SK-N-SH (cell line): ENCODE results near the gene PPP1R9A. TPM values are rescaled to one million over a fixed set of nuclear protein-coding genes. Genes with fewer than 3 reads are reported as not detected.

Experiments
- CTCF ChIA-PET: fragments of 300-600, 350-600 bp; formaldehyde crosslinking; extraction: SDS; loops from one replicate; lab custom pipeline; 2021; lab: Yijun Ruan, JAX
- POLR2A ChIA-PET: fragments of 350-600 bp; sonication (Branson Sonifier 250); formaldehyde crosslinking; extraction: SDS; loops from one replicate; lab custom pipeline; 2020; ENCODE audit warnings: antibody characterized with exemption, inconsistent platforms; lab: Yijun Ruan, JAX
- DNase-seq: peaks from one replicate; pipeline ENCODE4 v3.0.0; 2012
- H2AFZ ChIP-seq: fragments of 200-600 bp; sonication (generic); 2 replicates; pipeline ENCODE4 v1.8.1; 2016; ENCODE audit warnings: antibody characterized with exemption, mild to moderate bottlenecking, low read depth
- H3F3A ChIP-seq: fragments of 200-600 bp; sonication (generic); replicated peaks from 2 replicates; pipeline ENCODE3; 2016; ENCODE audit warnings: antibody characterized with exemption, mild to moderate bottlenecking; ENCODE audit not compliant: insufficient read depth
- H3K27ac ChIP-seq, 2 experiments: fragments of 200-500 bp in 1 of 2; fragments of 200-600 bp in 1 of 2; sonication (Bioruptor generic) in 1 of 2; sonication (generic), shearing (Covaris generic) in 1 of 2; 2 replicates each; pipeline versions ENCODE4 v1.5.1 to v1.6.1; 2014 to 2016; ENCODE audit warnings: low read depth in 2 of 2, inconsistent platforms in 1 of 2, low read length in 1 of 2, mild to moderate bottlenecking in 1 of 2, mixed read lengths in 1 of 2
- H3K27me3 ChIP-seq: fragments of 200-600 bp; sonication (generic), shearing (Covaris generic); 2 replicates; pipeline ENCODE4 v1.6.1; 2016; ENCODE audit warnings: mixed run types; ENCODE audit not compliant: insufficient read depth
- H3K36me3 ChIP-seq, 2 experiments: fragments of 200-500 bp in 1 of 2; fragments of 200-600 bp in 1 of 2; sonication (Bioruptor generic) in 1 of 2; sonication (generic) in 1 of 2; replicated peaks in 1 of 2; 2 replicates each; pipeline versions ENCODE3 to v1.5.1; 2014 to 2016; ENCODE audit warnings: low read length in 1 of 2, mild to moderate bottlenecking in 1 of 2; ENCODE audit not compliant: insufficient read depth in 2 of 2, control insufficient read depth in 1 of 2
- H3K4me1 ChIP-seq, 2 experiments: fragments of 200-500 bp in 1 of 2; fragments of 200-600 bp in 1 of 2; sonication (Bioruptor generic) in 1 of 2; sonication (generic), shearing (Covaris generic) in 1 of 2; 2 replicates each; pipeline versions ENCODE4 v1.5.1 to v1.6.1; 2014 to 2016; ENCODE audit warnings: low read depth in 1 of 2, low read length in 1 of 2, mixed run types in 1 of 2; ENCODE audit not compliant: insufficient read depth in 2 of 2, control insufficient read depth in 1 of 2
- H3K4me2 ChIP-seq: fragments of 200-600 bp; sonication (generic), shearing (Covaris generic); 2 replicates; pipeline ENCODE4 v1.6.1; 2017; ENCODE audit warnings: mixed run types
- H3K4me3 ChIP-seq, 2 experiments: fragments of 200-500 bp in 1 of 2; fragments of 200-600 bp in 1 of 2; sonication (Bioruptor generic) in 1 of 2; sonication (generic), shearing (Covaris generic) in 1 of 2; 2 replicates each; pipeline versions ENCODE4 v1.5.1 to v1.8.1; 2014 to 2016; ENCODE audit warnings: low read depth in 2 of 2, inconsistent platforms in 1 of 2, low read length in 1 of 2, mild to moderate bottlenecking in 1 of 2, mixed read lengths in 1 of 2, moderate library complexity in 1 of 2
- H3K79me2 ChIP-seq: fragments of 200-600 bp; sonication (generic); 2 replicates; pipeline ENCODE4 v1.8.1; 2017; ENCODE audit warnings: mild to moderate bottlenecking; ENCODE audit not compliant: insufficient read depth
- H3K9ac ChIP-seq: fragments of 200-600 bp; sonication (generic); 2 replicates; pipeline ENCODE4 v1.6.1; 2017; ENCODE audit warnings: mixed run types
- H3K9me2 ChIP-seq: fragments of 200-600 bp; sonication (generic); 2 replicates; pipeline ENCODE4 v1.6.1; 2017; ENCODE audit warnings: mixed run types
- H3K9me3 ChIP-seq: fragments of 200-600 bp; sonication (generic); 2 replicates; pipeline ENCODE4 v1.6.1; 2017; ENCODE audit warnings: mixed run types, mild to moderate bottlenecking, moderate library complexity
- H4K20me1 ChIP-seq: fragments of 200-600 bp; sonication (generic); 2 replicates; pipeline ENCODE4 v1.6.1; 2017; ENCODE audit warnings: mild to moderate bottlenecking, mixed run types; ENCODE audit not compliant: insufficient read depth
- EZH2phosphoT487 ChIP-seq: fragments of 200-600 bp; sonication (generic); IDR thresholded peaks from 2 replicates; pipeline ENCODE4 v1.6.1; 2017; ENCODE audit warnings: low read depth, mixed run types, mild to moderate bottlenecking, antibody characterized with exemption, moderate library complexity, borderline replicate concordance
- FOXJ3 ChIP-seq: sonication (generic); formaldehyde crosslinking; IDR thresholded peaks from 2 replicates; pipeline ENCODE4 v1.5.1; 2020; ENCODE audit warnings: mild to moderate bottlenecking, missing genetic modification reagents
- FOXM1 ChIP-seq: IDR thresholded peaks from 2 replicates; pipeline ENCODE4 v1.4.0; 2012; ENCODE audit warnings: low read depth, mild to moderate bottlenecking
- JUND ChIP-seq: IDR thresholded peaks from 2 replicates; pipeline ENCODE4 v1.4.0; 2012
- MEF2A ChIP-seq: IDR thresholded peaks from 2 replicates; pipeline ENCODE4 v1.4.0; 2012; ENCODE audit warnings: low read depth, borderline replicate concordance
- NRF1 ChIP-seq: IDR thresholded peaks from 2 replicates; pipeline ENCODE4 v1.6.1; 2012; ENCODE audit warnings: low read depth, mild to moderate bottlenecking, low read length
- POLR2AphosphoS5 ChIP-seq: IDR thresholded peaks from 2 replicates; pipeline ENCODE4 v1.6.1; 2012; ENCODE audit warnings: low read depth, low read length
- RXRA ChIP-seq: IDR thresholded peaks from 2 replicates; pipeline ENCODE4 v1.4.0; 2012; ENCODE audit warnings: low read depth, mild to moderate bottlenecking, borderline replicate concordance
- SIN3A ChIP-seq: IDR thresholded peaks from 2 replicates; pipeline ENCODE4 v1.6.1; 2012; ENCODE audit warnings: low read depth, mild to moderate bottlenecking, low read length, moderate library complexity, borderline replicate concordance
- WGBS: methylation state at CpG from one replicate; pipeline ENCODE4 v1.1.6; 2017; ENCODE audit warnings: low lambda C conversion rate; 5-methylcytosine and 5-hydroxymethylcytosine counted together
- polyA plus RNA-seq, 3 experiments: library from polyadenylated mRNA; depleted of rRNA; stranded (reverse); fragments of >200 nt; gene quantifications; 2 replicates each; pipeline ENCODE4 v1.2.3, GENCODE V29; 2012
- TF ChIP-seq, protein P1 (sequence below): fragments of 200-600 bp; sonication (generic); IDR thresholded peaks from 2 replicates; pipeline ENCODE4 v1.6.1; 2017; ENCODE audit warnings: antibody characterized with exemption, mild to moderate bottlenecking, moderate library complexity
- TF ChIP-seq, protein P2 (sequence below): IDR thresholded peaks from 2 replicates; pipeline ENCODE4 v1.4.0; 2012; ENCODE audit warnings: low read depth, borderline replicate concordance
- TF ChIP-seq, protein P3 (sequence below): IDR thresholded peaks from 2 replicates; pipeline ENCODE4 v1.4.0; 2012; ENCODE audit warnings: low read depth
- TF ChIP-seq, protein P4 (sequence below): IDR thresholded peaks from 2 replicates; pipeline ENCODE4; 2012
- TF ChIP-seq, protein P5 (sequence below): fragments of 150-350 bp; IDR thresholded peaks from 2 replicates; pipeline ENCODE4 v1.6.1; 2016; ENCODE audit warnings: mild to moderate bottlenecking, low read depth, low read length

PPP1R9A gene
- polyA plus RNA-seq, 1 of the 3 experiments (the other 2 are of a cell fraction): 0.30 TPM

DNA sequence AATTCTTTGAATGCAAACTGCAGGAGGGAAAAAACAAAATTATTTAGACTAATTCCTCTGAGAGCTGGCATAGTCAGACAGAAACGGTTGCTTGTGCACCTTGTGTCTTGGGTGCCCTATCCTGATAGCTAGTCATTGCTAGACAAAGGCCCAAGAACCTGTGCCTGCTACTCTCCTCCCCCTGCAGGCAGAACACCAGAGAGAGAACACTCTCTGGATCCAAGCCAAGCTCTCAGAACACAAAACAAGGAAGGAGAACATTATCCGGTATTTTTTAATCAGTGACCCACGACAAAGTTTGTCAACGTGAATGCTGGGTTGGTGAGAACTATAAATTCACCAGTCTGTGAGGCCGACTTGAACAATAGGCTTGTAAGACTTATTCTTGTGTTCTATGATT, 18.8 kb upstream of the PPP1R9A start:
- no peak overlapping the region for H3K4me3 ChIP-seq
- no peaks in the 10 kb centered on the region for H4K20me1 ChIP-seq
- H3K27me3 ChIP-seq: no peaks in the 10 kb centered on the region
- POLR2A ChIA-PET: no interaction called here
- 11% methylated on average over 5 of the region's 5 CpGs for WGBS
- no peak overlapping the region for H3K9ac ChIP-seq
- no peak overlapping the region for H2AFZ ChIP-seq
- no peaks in the 10 kb centered on the region for H3K36me3 ChIP-seq
- no peaks in the 10 kb centered on the region for H3K9me3 ChIP-seq
- no peaks in the 10 kb centered on the region for H3K79me2 ChIP-seq
- H3F3A ChIP-seq: no peaks in the 10 kb centered on the region
- H3K4me2 ChIP-seq: no peak overlapping the region
- no peaks in the 10 kb centered on the region for H3K9me2 ChIP-seq
- DNase-seq: no peak
- no peak overlapping the region for H3K27ac ChIP-seq
- CTCF ChIA-PET: interaction anchor here (1.5 kb wide), 1 partner anchor 358 kb away, joined by 3 read pairs; no protein-coding TSS in a partner anchor
- no peak for TF ChIP-seq FOXM1
- TF ChIP-seq, protein P1, sequence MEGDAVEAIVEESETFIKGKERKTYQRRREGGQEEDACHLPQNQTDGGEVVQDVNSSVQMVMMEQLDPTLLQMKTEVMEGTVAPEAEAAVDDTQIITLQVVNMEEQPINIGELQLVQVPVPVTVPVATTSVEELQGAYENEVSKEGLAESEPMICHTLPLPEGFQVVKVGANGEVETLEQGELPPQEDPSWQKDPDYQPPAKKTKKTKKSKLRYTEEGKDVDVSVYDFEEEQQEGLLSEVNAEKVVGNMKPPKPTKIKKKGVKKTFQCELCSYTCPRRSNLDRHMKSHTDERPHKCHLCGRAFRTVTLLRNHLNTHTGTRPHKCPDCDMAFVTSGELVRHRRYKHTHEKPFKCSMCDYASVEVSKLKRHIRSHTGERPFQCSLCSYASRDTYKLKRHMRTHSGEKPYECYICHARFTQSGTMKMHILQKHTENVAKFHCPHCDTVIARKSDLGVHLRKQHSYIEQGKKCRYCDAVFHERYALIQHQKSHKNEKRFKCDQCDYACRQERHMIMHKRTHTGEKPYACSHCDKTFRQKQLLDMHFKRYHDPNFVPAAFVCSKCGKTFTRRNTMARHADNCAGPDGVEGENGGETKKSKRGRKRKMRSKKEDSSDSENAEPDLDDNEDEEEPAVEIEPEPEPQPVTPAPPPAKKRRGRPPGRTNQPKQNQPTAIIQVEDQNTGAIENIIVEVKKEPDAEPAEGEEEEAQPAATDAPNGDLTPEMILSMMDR: peak; percentile 16; the same call in 1 of the 2 replicates
- TF ChIP-seq, all 33 proteins: peak for 1
- H3K4me1 ChIP-seq: no peaks in the 10 kb centered on the region

DNA sequence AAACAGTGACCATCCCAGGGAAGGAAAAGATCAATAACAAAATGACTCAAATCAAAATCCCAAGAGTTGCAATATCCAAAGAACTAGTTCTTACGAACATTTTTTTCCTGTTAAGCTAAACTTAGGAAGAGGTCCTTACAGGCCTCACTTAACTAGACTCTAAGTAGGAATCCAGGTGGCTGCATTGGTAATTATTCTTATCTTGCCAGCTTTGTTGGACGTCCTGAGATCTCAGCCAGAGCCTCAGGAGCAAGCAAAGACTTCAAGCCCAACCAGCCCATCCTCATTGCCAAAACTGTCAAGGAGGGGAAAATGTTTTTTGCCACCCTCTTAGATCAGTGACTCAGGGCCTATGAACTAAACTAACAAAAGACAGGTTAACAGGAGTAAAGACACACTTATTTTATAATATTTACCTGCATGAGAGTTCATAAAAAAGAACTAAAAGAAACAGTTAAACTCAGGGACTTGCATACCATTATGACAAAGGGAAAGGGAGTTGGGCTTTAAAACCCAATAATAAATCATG, 18.3 kb upstream of the PPP1R9A start:
- ChIA-PET POLR2A (no interaction called here), CTCF (interaction anchor here (1.5 kb wide), 1 partner anchor 358 kb away, joined by 3 read pairs; no protein-coding TSS in a partner anchor)
- H3K4me2 ChIP-seq: no peak overlapping the region
- no peaks in the 10 kb centered on the region for H3K9me2 ChIP-seq
- H2AFZ ChIP-seq: no peak overlapping the region
- no peak for DNase-seq
- no peaks in the 10 kb centered on the region for H4K20me1 ChIP-seq
- H3K36me3 ChIP-seq: no peaks in the 10 kb centered on the region
- no peaks in the 10 kb centered on the region for H3K4me1 ChIP-seq
- no peaks in the 10 kb centered on the region for H3K27me3 ChIP-seq
- H3K4me3 ChIP-seq: no peak overlapping the region
- TF ChIP-seq, protein P2, sequence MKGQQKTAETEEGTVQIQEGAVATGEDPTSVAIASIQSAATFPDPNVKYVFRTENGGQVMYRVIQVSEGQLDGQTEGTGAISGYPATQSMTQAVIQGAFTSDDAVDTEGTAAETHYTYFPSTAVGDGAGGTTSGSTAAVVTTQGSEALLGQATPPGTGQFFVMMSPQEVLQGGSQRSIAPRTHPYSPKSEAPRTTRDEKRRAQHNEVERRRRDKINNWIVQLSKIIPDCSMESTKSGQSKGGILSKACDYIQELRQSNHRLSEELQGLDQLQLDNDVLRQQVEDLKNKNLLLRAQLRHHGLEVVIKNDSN: no peak
- no peak for TF ChIP-seq EZH2phosphoT487
- TF ChIP-seq JUND: no peak
- no peak for TF ChIP-seq MEF2A
- no peak for TF ChIP-seq RXRA
- no peak for TF ChIP-seq FOXM1
- TF ChIP-seq, protein P3, sequence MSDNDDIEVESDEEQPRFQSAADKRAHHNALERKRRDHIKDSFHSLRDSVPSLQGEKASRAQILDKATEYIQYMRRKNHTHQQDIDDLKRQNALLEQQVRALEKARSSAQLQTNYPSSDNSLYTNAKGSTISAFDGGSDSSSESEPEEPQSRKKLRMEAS: no peak
- TF ChIP-seq FOXJ3 (CRISPR knock-in tag): no peak
- no peak for TF ChIP-seq NRF1
- TF ChIP-seq POLR2AphosphoS5: no peak
- TF ChIP-seq SIN3A: no peak
- TF ChIP-seq, protein P4, sequence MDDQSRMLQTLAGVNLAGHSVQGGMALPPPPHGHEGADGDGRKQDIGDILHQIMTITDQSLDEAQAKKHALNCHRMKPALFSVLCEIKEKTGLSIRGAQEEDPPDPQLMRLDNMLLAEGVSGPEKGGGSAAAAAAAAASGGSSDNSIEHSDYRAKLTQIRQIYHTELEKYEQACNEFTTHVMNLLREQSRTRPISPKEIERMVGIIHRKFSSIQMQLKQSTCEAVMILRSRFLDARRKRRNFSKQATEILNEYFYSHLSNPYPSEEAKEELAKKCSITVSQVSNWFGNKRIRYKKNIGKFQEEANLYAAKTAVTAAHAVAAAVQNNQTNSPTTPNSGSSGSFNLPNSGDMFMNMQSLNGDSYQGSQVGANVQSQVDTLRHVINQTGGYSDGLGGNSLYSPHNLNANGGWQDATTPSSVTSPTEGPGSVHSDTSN: no peak
- TF ChIP-seq, protein P5, sequence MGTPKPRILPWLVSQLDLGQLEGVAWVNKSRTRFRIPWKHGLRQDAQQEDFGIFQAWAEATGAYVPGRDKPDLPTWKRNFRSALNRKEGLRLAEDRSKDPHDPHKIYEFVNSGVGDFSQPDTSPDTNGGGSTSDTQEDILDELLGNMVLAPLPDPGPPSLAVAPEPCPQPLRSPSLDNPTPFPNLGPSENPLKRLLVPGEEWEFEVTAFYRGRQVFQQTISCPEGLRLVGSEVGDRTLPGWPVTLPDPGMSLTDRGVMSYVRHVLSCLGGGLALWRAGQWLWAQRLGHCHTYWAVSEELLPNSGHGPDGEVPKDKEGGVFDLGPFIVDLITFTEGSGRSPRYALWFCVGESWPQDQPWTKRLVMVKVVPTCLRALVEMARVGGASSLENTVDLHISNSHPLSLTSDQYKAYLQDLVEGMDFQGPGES: no peak
- 31% methylated on average over 2 of the region's 2 CpGs for WGBS
- H3F3A ChIP-seq: no peaks in the 10 kb centered on the region
- H3K79me2 ChIP-seq: no peaks in the 10 kb centered on the region
- no peak overlapping the region for H3K27ac ChIP-seq
- H3K9ac ChIP-seq: no peak overlapping the region
- no peaks in the 10 kb centered on the region for H3K9me3 ChIP-seq
